GM13977 (cell line): ENCODE results near the gene CLCN6.

Source experiments
- DNase-seq: peaks from one replicate; pipeline ENCODE4 v3.0.0; 2012; ENCODE audit warnings: low spot score
- in situ Hi-C: fragments of 300-500 bp; cut with MboI; formaldehyde crosslinking; loops from one replicate; pipeline ENCODE4 v1.12.0; 2022; ENCODE audit warnings: low sequenced_read_pairs, low pct_unique_long_range_greater_than_20kb, mixed read lengths, inconsistent platforms; ENCODE audit not compliant: unreplicated experiment
- TF ChIP-seq, protein P1 (sequence below): IDR thresholded peaks from 2 replicates; pipeline ENCODE4 v1.5.1; 2012; ENCODE audit warnings: mild to moderate bottlenecking, control low read depth; ENCODE audit not compliant: insufficient read depth; ENCODE audit errors: extremely low read depth, missing control alignments

Gene CLCN6

DNA sequence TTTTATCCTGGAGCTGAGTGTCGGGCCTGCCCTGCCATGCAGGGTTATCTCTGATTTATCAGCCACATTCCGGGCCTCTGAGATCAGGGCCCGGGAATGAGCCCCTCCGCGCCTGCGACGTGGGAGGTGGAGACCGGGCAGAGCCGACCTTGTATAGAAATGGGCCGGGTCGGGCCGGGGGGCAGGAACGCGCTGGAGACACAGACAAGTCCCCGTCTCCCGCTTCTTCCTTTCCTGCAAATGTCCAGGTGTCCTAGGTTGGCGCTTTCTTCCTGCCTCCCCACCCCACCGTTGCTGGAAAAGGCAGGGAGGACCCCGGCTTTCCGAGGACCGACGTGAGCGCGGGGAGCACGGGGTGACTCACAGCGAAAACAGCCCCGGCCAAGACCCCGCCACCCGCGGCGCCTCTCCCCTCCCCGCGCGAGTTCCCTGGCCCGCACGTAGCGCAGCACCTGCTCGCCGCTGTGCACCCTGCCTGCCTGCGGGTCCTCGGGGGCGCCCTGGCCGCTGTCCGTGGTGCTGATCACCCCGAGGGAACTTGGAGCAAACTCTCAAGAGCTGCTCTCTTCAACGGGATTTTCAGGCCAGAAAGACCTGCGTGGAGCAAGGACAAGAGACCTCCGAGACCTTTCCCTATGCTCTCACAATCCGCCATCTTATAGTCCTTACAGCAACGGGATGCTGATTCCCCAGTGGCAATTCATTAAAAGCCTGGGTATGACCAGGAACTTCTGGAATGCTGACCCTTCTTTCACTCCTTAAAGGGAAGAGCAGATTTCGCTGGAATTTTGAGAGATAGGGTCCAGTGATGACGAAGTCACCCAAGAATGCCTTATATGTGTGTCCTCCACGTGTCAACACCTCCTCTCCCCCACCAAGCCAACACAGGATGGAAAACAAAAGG lies 53.2 kb downstream of the CLCN6 start:
- in situ Hi-C loops = no loop called here
- TF ChIP-seq, protein P1, sequence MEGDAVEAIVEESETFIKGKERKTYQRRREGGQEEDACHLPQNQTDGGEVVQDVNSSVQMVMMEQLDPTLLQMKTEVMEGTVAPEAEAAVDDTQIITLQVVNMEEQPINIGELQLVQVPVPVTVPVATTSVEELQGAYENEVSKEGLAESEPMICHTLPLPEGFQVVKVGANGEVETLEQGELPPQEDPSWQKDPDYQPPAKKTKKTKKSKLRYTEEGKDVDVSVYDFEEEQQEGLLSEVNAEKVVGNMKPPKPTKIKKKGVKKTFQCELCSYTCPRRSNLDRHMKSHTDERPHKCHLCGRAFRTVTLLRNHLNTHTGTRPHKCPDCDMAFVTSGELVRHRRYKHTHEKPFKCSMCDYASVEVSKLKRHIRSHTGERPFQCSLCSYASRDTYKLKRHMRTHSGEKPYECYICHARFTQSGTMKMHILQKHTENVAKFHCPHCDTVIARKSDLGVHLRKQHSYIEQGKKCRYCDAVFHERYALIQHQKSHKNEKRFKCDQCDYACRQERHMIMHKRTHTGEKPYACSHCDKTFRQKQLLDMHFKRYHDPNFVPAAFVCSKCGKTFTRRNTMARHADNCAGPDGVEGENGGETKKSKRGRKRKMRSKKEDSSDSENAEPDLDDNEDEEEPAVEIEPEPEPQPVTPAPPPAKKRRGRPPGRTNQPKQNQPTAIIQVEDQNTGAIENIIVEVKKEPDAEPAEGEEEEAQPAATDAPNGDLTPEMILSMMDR = peak; percentile 26
- DNase-seq = peak; percentile 86

GRCh38 chr1:11860083-11860482 lies 54.1 kb downstream of the CLCN6 start:
- DNase-seq = no peak
- TF ChIP-seq, protein P1 = no peak
- in situ Hi-C loops = no loop called here

DNA sequence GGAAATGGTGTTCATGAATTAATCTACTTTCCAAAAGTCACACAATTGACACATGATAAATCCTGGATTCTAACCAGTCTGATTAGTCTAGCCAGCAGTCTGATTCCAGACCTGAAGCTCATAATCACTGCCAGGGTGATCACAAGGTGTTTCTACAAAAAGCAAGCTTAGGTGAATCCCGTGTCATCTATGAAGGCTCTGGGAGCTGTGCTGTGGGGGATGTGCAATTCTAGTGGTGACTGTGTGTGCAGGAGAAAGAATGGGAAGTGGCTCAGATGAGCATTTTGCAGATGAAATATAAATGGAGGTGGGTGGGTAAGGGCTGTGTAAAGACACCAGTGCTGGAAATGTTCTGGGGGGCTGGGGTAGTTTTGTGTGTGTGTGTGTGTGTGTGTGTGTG lies 54.6 kb downstream of the CLCN6 start:
- in situ Hi-C loops = no loop called here
- DNase-seq = no peak
- TF ChIP-seq, protein P1 = no peak

- in situ Hi-C loops = no loop called here
- no peak for DNase-seq
- TF ChIP-seq, protein P1 = no peak
These were observed 56.9 kb downstream of the CLCN6 start for GRCh38 chr1:11862890-11863289.

DNA sequence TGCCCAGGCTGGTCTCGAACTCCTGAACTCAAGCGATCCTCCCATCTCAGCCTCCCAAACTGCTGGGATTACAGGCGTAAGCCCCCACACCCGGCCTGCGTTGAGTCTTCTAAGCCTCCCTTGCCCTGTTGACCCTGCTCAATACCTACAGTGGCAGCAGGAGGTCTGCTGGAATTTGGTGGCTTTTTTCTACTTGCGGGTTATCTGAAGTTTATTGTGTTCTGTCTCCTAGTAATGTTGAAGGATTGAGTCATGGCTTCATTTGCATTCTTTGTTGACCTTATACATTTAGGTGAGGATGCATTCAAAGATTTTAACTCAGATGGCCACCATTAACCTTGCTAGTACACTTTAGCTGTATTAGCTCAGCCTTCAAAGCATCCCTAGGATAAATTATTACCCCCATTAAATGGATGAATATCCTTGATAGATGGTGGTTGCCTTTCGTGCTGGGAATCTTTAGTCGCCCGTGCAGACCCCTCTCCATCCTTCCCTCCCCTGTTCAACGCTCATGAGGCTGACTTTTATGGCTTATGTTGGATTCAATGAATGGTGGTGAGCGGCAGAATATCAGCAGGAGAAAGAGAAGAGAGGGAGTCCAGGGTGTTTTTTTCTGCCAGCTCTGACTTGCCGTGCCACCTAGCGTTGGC lies 62.5 kb downstream of the CLCN6 start:
- in situ Hi-C loops = no loop called here
- TF ChIP-seq, protein P1 = no peak
- DNase-seq = no peak

DNA sequence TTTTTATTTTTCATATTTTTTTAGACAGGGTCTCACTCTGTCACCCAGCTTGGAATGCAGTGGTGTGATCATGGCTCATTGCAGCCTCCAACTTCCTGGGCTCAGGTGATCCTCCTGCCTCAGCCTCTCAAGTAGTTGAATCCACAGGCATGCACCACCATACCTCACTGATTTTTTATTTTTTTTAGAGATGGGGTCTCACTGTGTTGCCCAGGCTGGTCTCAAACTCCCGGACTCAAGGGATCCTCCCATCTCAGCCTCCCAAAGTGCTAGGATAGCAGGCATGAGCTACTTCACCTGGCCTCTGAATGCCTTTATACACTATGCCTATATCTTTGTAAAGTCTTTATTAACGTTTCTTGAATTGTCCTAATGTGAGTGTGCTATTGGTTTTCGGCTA lies 63.1 kb downstream of the CLCN6 start:
- no peak for DNase-seq
- in situ Hi-C loops = no loop called here
- TF ChIP-seq, protein P1 = no peak
